IPS-18a (cell line): ENCODE data around the gene ODAD3.
"Not testable (repeated sequence)": the region's sequence is repeated elsewhere in the genome, so short reads cannot be mapped to it uniquely, and the experiment has no call there.

Experiments
- H3K27ac ChIP-seq: one replicate; pipeline ENCODE4 v1.5.1; 2013; ENCODE audit warnings: low read length
- H3K27me3 ChIP-seq: one replicate; pipeline ENCODE4 v1.6.1; 2013; ENCODE audit warnings: mild to moderate bottlenecking, low read length; ENCODE audit not compliant: control insufficient read depth, insufficient read depth
- H3K36me3 ChIP-seq: one replicate; pipeline ENCODE4 v1.6.1; 2013; ENCODE audit warnings: low read depth, low read length; ENCODE audit not compliant: control insufficient read depth
- H3K4me1 ChIP-seq: one replicate; pipeline ENCODE4 v1.6.1; 2013; ENCODE audit warnings: low read depth, low read length; ENCODE audit not compliant: control insufficient read depth
- H3K4me3 ChIP-seq: one replicate; pipeline ENCODE4 v1.5.1; 2013; ENCODE audit warnings: low read length
- H3K9ac ChIP-seq: one replicate; pipeline ENCODE4 v1.6.1; 2013; ENCODE audit warnings: mild to moderate bottlenecking, low read length, moderate library complexity
- H3K9me3 ChIP-seq: one replicate; pipeline ENCODE4 v1.6.1; 2013; ENCODE audit warnings: low read depth, low read length; ENCODE audit not compliant: control insufficient read depth

Gene ODAD3

DNA sequence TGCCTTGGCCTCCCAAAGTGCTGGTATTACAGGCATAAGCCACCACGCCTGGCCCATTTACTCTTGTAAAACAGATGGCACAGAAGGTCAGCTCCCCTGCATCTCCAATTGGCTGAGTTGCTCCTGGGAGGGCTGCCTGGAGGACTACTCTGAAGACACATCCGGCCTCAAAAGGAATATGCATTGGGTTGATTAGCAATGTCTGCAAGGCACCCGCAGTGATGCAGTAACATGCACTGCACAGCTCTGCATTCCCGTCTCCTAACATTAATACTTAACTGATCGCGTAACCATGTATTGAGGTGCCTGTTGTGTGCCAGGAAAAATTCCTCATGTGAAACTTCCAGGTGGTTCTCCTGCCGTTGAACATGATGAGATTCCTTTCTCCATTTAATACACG is 40.9 kb upstream of the ODAD3 start:
- Histone ChIP-seq H3K36me3 (no peaks in the 10 kb centered on the region), H3K9me3 (no peaks in the 10 kb centered on the region), H3K27ac (no peak overlapping the region), H3K4me3 (no peak overlapping the region), H3K27me3 (peaks cover 21% of the 10 kb centered on the region), H3K9ac (no peak overlapping the region), H3K4me1 (no peaks in the 10 kb centered on the region)

GRCh38 chr19:11475343-11475742 is 40.4 kb upstream of the ODAD3 start:
- not testable (repeated sequence) for H3K36me3 ChIP-seq, H3K27ac ChIP-seq, H3K4me3 ChIP-seq, H3K4me1 ChIP-seq, H3K9me3 ChIP-seq, H3K9ac ChIP-seq
- H3K27me3 ChIP-seq, result peaks cover 15% of the 10 kb centered on the region

- peaks cover 2% of the 10 kb centered on the region for H3K27me3 ChIP-seq
Observed at GRCh38 chr19:11473725-11474124, 38.8 kb upstream of the ODAD3 start.

GRCh38 chr19:11468266-11468845 is 33.4 kb upstream of the ODAD3 start:
- H3K9me3 ChIP-seq, H3K27ac ChIP-seq, H3K9ac ChIP-seq, H3K4me3 ChIP-seq, H3K27me3 ChIP-seq, H3K4me1 ChIP-seq, H3K36me3 ChIP-seq: not testable (repeated sequence)

More at GRCh38 chr19:11473725-11474124, 38.8 kb upstream of the ODAD3 start:
- H3K4me3 ChIP-seq, result no peak overlapping the region
- H3K9me3 ChIP-seq, result no peaks in the 10 kb centered on the region
- no peaks in the 10 kb centered on the region for H3K36me3 ChIP-seq
- H3K4me1 ChIP-seq, result no peaks in the 10 kb centered on the region
- H3K9ac ChIP-seq, result no peak overlapping the region
- no peak overlapping the region for H3K27ac ChIP-seq

DNA sequence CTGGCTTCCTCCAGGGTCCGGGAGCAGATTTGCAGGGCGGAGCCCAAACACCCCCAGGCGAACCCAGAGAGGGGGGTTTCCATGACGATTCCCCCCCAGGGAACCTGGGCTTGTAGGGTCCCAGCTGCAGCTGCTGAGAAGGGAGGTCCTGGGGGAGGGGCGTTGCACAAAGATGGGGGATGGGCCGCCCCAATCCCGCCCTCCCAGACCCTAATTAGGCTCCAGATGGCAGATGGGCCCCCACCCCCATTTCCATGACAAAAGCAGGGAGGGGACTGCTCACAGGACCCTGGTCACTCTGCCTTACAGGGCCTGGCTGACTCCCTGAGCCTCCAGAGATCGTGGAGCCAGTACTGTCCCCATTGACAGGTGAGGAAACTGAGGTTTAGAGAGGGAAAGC is 30.7 kb upstream of the ODAD3 start:
- Histone ChIP-seq H3K9me3 (no peaks in the 10 kb centered on the region), H3K9ac (no peak overlapping the region), H3K4me1 (peaks cover 4% of the 10 kb centered on the region), H3K27me3 (no peaks in the 10 kb centered on the region), H3K4me3 (no peak overlapping the region), H3K36me3 (no peaks in the 10 kb centered on the region), H3K27ac (no peak overlapping the region)

DNA sequence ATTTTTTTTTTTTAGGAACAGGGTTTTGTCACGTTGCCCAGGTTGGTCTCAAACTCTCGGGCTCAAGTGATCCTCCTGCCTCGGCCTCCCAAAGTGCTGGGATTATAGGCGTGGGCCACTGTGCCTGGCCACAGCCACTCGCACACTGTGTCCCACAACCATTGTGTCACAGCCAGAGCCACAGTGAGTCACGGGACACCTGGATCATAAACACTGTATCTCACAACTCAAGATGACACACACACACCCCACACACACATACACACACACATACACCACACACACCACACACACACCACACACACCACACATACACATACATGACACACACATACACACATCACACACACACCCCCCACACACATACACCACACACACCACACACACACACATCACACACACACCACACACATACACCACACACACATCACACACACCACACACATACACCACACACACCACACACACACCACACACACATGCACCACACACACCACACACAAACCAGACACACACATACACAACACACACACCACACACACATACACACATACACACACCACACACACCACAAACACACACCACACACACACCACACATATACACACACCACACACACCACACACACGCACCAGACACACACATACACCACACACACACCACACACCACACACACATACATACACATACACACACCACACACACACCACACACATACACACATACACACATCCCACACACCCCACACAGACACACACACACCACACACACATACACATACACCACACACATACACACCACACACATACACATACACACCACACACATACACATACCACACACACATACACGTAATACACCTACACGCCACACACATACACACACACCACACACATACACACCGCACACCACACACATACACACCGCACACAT is 29.7 kb upstream of the ODAD3 start:
- Histone ChIP-seq H3K27me3 (no peaks in the 10 kb centered on the region), H3K36me3 (no peaks in the 10 kb centered on the region), H3K9me3 (no peaks in the 10 kb centered on the region), H3K9ac (no peak overlapping the region), H3K4me3 (no peak overlapping the region), H3K27ac (no peak overlapping the region), H3K4me1 (peaks cover 4% of the 10 kb centered on the region)

DNA sequence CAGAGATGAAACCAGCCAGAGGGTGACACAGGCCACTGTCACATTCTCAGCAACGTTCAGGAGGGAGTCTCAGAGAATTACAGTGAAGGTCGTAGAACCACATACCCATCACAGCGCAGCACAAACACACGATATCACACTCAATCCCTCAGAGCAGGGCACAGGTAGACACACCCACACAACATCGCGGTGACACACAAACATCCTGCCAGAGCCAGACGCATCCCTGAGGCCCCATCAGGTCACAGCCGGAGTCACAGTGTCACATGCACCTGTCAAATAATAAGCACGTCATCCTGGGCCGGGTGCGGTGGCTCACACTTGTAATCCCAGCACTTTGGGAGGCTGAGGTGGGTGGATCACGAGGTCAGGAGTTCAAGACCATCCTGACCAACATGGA is 28.5 kb upstream of the ODAD3 start:
- H3K4me3 ChIP-seq, result no peak overlapping the region
- H3K9ac ChIP-seq, result no peak overlapping the region
- H3K27ac ChIP-seq, result no peak overlapping the region
- no peaks in the 10 kb centered on the region for H3K27me3 ChIP-seq
- H3K36me3 ChIP-seq, result no peaks in the 10 kb centered on the region
- H3K9me3 ChIP-seq, result no peaks in the 10 kb centered on the region
- peaks cover 4% of the 10 kb centered on the region for H3K4me1 ChIP-seq

DNA sequence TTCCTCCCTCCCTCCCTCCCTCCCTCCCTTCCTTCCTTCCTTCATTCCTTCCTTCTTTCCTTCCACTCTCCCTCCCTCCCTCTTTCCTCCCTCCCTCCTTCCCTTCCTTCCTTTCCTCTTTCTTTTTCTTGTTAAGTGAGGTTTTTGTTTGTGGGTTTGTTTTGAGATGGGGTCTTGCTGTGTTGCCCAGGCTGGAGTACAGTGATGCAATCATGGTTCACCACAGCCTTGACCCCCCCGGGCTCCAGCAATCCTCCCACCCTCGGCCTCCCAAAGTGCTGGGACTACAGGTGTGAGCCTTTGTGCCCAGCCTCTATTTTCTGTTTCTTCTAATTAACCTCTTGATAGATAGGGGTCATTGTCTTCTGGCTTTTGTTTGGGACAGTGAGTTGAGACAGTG is 26.5 kb upstream of the ODAD3 start:
- H3K27ac ChIP-seq, result no peak overlapping the region
- no peaks in the 10 kb centered on the region for H3K27me3 ChIP-seq
- H3K4me3 ChIP-seq, result no peak overlapping the region
- H3K9me3 ChIP-seq, result no peaks in the 10 kb centered on the region
- no peak overlapping the region for H3K9ac ChIP-seq
- H3K4me1 ChIP-seq, result peaks cover 4% of the 10 kb centered on the region
- H3K36me3 ChIP-seq, result no peaks in the 10 kb centered on the region

- Histone ChIP-seq H3K27me3 (no peaks in the 10 kb centered on the region), H3K36me3 (no peaks in the 10 kb centered on the region), H3K9me3 (no peaks in the 10 kb centered on the region), H3K4me3 (no peak overlapping the region), H3K4me1 (peaks cover 2% of the 10 kb centered on the region), H3K27ac (no peak overlapping the region), H3K9ac (no peak overlapping the region)
Observed at GRCh38 chr19:11460207-11460606, 25.3 kb upstream of the ODAD3 start.

- not testable (repeated sequence) for H3K4me1 ChIP-seq, H3K9ac ChIP-seq, H3K27me3 ChIP-seq, H3K27ac ChIP-seq, H3K4me3 ChIP-seq, H3K36me3 ChIP-seq, H3K9me3 ChIP-seq
Observed at GRCh38 chr19:11458912-11459311, 24.0 kb upstream of the ODAD3 start.

DNA sequence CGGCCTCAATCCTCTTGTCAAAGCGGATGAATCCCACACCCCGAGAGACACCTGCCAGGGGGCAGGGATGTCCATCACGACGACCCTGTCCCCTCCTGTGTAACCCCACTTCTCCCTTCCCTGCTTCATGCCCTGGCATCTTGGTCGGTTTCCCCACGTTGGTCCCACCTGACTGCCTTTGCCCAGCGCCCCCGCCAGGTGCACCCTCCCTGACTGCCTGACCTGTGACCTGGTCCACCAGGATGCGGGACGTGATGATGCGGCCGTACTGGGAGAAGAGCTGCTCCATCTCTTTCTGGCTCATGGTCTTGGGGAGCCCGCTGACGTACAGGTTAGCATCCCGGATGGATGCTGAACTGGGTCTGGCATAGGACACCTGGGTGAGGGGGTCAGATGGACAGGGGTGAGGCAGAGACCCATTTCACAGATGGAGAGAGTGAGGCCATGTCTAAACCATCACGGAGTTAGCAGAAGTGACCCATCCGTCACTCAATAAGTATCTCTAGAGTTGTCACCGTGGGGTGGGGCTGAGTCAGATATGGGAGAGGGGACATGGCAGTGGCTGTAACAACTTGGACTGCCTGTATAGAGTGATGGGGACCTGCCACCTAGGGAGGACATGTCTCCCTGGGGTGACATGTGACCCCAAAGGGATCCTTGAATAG is 23.4 kb upstream of the ODAD3 start:
- H3K36me3 ChIP-seq, result no peaks in the 10 kb centered on the region
- no peaks in the 10 kb centered on the region for H3K27me3 ChIP-seq
- no peaks in the 10 kb centered on the region for H3K4me1 ChIP-seq
- no peak overlapping the region for H3K4me3 ChIP-seq
- H3K27ac ChIP-seq, result no peak overlapping the region
- no peak overlapping the region for H3K9ac ChIP-seq
- H3K9me3 ChIP-seq, result no peaks in the 10 kb centered on the region
